ENCODE results near the gene ZG16B. TPM values are rescaled to one million over a fixed set of nuclear protein-coding genes. Genes with fewer than 3 reads are reported as not detected.

The ZG16B gene
- total and polyA plus RNA-seq, 2 of the 8 experiments (the other 6 are each of a cell fraction or from before 2014, with no cell fraction given), result 0.11 TPM; not detected in 1

DNA sequence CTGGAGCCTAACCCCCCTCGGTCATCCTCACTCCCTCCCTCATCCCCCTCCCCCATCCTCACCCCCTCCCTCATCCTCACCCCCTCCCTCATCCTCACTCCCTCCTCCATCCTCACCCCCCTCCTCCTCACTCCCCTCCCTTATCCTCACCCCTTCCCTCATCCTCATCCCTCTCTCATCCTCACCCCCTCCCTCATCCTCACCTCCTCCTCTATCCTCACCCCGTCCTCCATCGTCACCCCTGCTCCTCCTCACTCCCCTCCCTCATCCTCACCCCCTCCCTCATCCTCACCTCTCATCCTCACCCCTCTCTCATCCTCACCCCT is 43.3 kb upstream of the ZG16B start:
- H3K27me3 ChIP-seq (replicated peaks in 1 of 4; ENCODE audit: control insufficient read depth in 3 of 4, extremely low read depth in 1 of 4, insufficient read depth in 3 of 4, low read length in 3 of 4), result peaks cover 0 to 3% (median 0%) of the 10 kb centered on the region in 4 experiments; a peak in 1 of 7 replicates
- H3K18ac ChIP-seq (ENCODE audit: extremely low read depth, low read length), result no peak overlapping the region
- H3K36me3 ChIP-seq (ENCODE audit: control insufficient read depth in 2 of 4, insufficient read depth in 4 of 4, low read length in 3 of 4), result no peaks in the 10 kb centered on the region
- H3K4me3 ChIP-seq (ENCODE audit: extremely low read depth in 1 of 4, insufficient read depth in 2 of 4, low read depth in 3 of 4, low read length in 4 of 4), result no peak overlapping the region
- no peak overlapping the region for H3K27ac ChIP-seq (ENCODE audit: low read depth, low read length)
- H3K14ac ChIP-seq (ENCODE audit: insufficient read length), result no peak overlapping the region
- no peak overlapping the region for H2BK12ac ChIP-seq (ENCODE audit: low read depth, low read length)
- no peak overlapping the region for H2BK15ac ChIP-seq (ENCODE audit: low read length)
- POLR2A ChIA-PET (ENCODE audit: partially characterized antibody), result no interaction called here
- H4K8ac ChIP-seq (ENCODE audit: extremely low read depth, insufficient read depth, low read length), result no peak overlapping the region
- H3K4me1 ChIP-seq (replicated peaks in 1 of 4; ENCODE audit: control insufficient read depth in 3 of 4, insufficient read depth in 4 of 4, low read length in 3 of 4), result peaks cover 0 to 3% (median 2%) of the 10 kb centered on the region in 4 experiments; a peak in 1 of 7 replicates
- no peak overlapping the region for H2BK120ac ChIP-seq (replicated peaks; ENCODE audit: low read depth, low read length)
- WGBS, 2 experiments (ENCODE audit: extremely low coverage in 1 of 2, insufficient coverage in 1 of 2, insufficient read length in 1 of 2, insufficient replicate concordance in 2 of 2, low coverage in 1 of 2, low lambda C conversion rate in 2 of 2, missing lambda C conversion rate in 1 of 2), result 100% methylated on average over 2 of the region's 3 CpGs; no CpG with 5 or more reads in 1 of the 2 experiments
- CTCF ChIA-PET (ENCODE audit: partially characterized antibody), result no interaction called here
- H3K79me1 ChIP-seq (ENCODE audit: low read depth, low read length), result no peaks in the 10 kb centered on the region; the same call in 1 of the 2 replicates
- no peak for FAIRE-seq
- no peak overlapping the region for H3K9ac ChIP-seq (replicated peaks in 1 of 4; ENCODE audit: extremely low read depth in 1 of 4, low read depth in 3 of 4, low read length in 3 of 4)
- no peaks in the 10 kb centered on the region for H3K9me3 ChIP-seq (ENCODE audit: insufficient read depth in 2 of 2, low read depth in 1 of 2, low read length in 1 of 2)
- H3K4me2 ChIP-seq (ENCODE audit: insufficient read depth in 1 of 2, low read depth in 2 of 2, low read length in 2 of 2), result no peak overlapping the region; a peak in 1 of 4 replicates
- H3K4ac ChIP-seq (replicated peaks; ENCODE audit: insufficient read length, low read depth, low read length), result no peak overlapping the region
- H3K23ac ChIP-seq (ENCODE audit: insufficient read length), result no peak overlapping the region
- no peak for DNase-seq (ENCODE audit: low read depth in 1 of 2, low spot score in 2 of 2)
- no peak overlapping the region for H2AFZ ChIP-seq (ENCODE audit: low read length)
- H2BK5ac ChIP-seq (ENCODE audit: low read depth, low read length), result no peak overlapping the region
- no peak overlapping the region for H2BK20ac ChIP-seq (ENCODE audit: low read length)
- H2AK5ac ChIP-seq (ENCODE audit: low read depth, low read length), result no peak overlapping the region
- no peak overlapping the region for H4K91ac ChIP-seq (replicated peaks; ENCODE audit: insufficient read length, low read length)
- H3K23me2 ChIP-seq (ENCODE audit: low read depth, low read length), result no peaks in the 10 kb centered on the region; the same call in 1 of the 2 replicates
- no peak for TF ChIP-seq SRF (IDR thresholded peaks at IDR 0.05; ENCODE audit: low read depth, low read length)
- no peak for TF ChIP-seq RBBP5 (IDR thresholded peaks at IDR 0.05; ENCODE audit: borderline replicate concordance, low read depth, low read length)
- H3K56ac ChIP-seq (replicated peaks; ENCODE audit: insufficient read length, low read depth, low read length), result no peak overlapping the region
- H4K20me1 ChIP-seq (replicated peaks in 1 of 2; ENCODE audit: control insufficient read depth in 1 of 2, insufficient read depth in 2 of 2, low read length in 2 of 2), result no peaks in the 10 kb centered on the region
- H3K79me2 ChIP-seq (ENCODE audit: control insufficient read depth in 1 of 2, insufficient read depth in 2 of 2, low read length in 2 of 2), result no peaks in the 10 kb centered on the region
- no peak overlapping the region for H4K5ac ChIP-seq (ENCODE audit: insufficient read length, low read depth, low read length)

All from H1 (cell line).